SHP77 (cell line): Measurements from ENCODE around the gene NTN5.

Experiments used
- DNase-seq, 2 experiments: peaks; one replicate each; lab custom pipeline; 2025; lab: John Stamatoyannopoulos, UW

Gene NTN5

GRCh38 chr19:48614436-48615230, 58.2 kb downstream of the NTN5 start, which contains the start of gene FAM83E:
TSS of gene FAM83E (minus strand) at chr19:48615076. CDS start at chr19:48613372, 1,704 bp downstream.
- peak in 1 of 2 experiments; percentile 23 for DNase-seq

- DNase-seq = no peak
These were observed 58.9 kb downstream of the NTN5 start for GRCh38 chr19:48613852-48614435.

- peak in 1 of 2 experiments; percentile 46 for DNase-seq
These were observed 59.6 kb downstream of the NTN5 start for GRCh38 chr19:48613024-48613851.

GRCh38 chr19:48611872-48612271, 60.9 kb downstream of the NTN5 start:
- no peak for DNase-seq
